ENCODE measurements around the gene PIGC.

PIGC gene

DNA sequence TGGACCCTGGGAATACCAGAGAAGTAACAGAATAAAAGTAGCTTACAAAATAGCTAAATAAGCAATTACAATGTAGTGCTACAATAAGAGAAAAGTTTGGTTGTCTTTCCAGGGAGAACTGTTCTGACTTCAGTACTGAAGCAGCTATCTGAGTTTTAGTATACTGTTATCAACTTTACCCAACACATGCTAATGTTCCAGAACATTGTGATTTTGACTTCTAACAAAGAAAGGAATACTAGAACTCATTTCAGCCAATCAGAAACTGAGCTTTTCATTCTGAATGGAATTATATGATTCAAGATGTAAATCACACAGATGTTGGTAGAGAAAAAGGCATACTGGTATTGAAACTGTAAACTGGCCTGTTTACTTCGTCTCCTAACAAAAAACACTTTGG, 23.5 kb downstream of the PIGC start, which contains the start of gene C1orf105:
Gene C1orf105, plus strand, starts transcription at position 301 of the 400 bp plus-strand sequence. CDS start 201 bp downstream, outside the sequence.
- no peak within 1 kb of the TSS for H3K27ac ChIP-seq
- ChIA-PET CTCF (interaction anchor here (0.6 to 0.8 kb wide), 6 partner anchors 9 to 645 kb away, joined by 3 to 4 read pairs (median 4); no protein-coding TSS in a partner anchor), POLR2A (ENCODE audit: low non-redundant PET) (no interaction called here)
- TF ChIP-seq, protein P1, sequence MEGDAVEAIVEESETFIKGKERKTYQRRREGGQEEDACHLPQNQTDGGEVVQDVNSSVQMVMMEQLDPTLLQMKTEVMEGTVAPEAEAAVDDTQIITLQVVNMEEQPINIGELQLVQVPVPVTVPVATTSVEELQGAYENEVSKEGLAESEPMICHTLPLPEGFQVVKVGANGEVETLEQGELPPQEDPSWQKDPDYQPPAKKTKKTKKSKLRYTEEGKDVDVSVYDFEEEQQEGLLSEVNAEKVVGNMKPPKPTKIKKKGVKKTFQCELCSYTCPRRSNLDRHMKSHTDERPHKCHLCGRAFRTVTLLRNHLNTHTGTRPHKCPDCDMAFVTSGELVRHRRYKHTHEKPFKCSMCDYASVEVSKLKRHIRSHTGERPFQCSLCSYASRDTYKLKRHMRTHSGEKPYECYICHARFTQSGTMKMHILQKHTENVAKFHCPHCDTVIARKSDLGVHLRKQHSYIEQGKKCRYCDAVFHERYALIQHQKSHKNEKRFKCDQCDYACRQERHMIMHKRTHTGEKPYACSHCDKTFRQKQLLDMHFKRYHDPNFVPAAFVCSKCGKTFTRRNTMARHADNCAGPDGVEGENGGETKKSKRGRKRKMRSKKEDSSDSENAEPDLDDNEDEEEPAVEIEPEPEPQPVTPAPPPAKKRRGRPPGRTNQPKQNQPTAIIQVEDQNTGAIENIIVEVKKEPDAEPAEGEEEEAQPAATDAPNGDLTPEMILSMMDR (conservative IDR thresholded peaks at IDR 0.05; ENCODE audit: low read depth): no peak
- no peak for DNase-seq (ENCODE audit: low spot score)

DNA sequence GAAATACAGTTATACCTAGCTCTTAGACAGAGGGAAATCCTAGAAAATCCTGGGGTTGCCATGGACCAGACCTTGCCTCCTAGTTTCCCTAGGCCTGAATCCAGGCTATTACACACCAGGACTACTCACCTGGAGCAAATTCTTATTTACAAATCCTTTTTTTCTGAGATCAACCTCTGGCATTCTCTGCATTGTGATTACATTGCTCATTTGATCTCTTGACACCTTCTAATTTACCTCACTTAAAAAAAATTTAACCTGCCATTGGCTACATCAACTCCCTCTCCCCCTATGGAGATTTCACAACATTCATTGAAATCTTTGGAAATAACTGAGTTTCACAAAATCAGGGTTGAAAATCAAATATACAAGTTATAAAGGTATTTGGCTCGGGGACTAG, 26.3 kb downstream of the PIGC start:
- TF ChIP-seq, protein P1 (conservative IDR thresholded peaks at IDR 0.05; ENCODE audit: low read depth): no peak
- no peak overlapping the region for H3K27ac ChIP-seq
- ChIA-PET CTCF (interaction anchor here (0.7 to 1.4 kb wide), 3 partner anchors 144 to 547 kb away, joined by 3 read pairs; no protein-coding TSS in a partner anchor), POLR2A (ENCODE audit: low non-redundant PET) (no interaction called here)
- DNase-seq (ENCODE audit: low spot score): peak; percentile 72

DNA sequence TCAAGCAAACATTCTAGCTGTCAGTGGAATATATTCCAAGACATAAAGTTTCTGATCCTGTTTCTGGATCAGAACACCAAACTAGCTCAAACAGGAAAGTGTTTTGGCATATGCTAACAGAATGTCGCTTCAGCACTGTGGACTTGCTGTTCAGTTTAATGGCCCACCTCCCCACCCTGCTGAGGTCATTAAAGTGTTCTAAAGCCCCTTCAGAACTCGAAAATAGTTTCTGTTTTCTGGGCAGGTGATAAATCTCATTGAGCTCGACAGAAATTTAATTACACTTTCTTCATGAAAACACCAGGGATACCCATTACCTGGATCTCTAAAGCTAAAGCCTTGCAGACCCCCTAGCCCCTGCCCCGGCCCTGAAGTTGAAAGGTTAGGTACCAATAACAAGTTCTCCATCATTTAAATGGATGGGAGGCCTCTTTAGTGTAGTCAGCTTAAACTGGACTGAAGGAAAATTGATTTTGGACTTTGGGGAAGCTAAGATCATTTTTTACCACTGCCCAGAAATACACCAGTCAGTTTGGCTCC, 27.3 kb downstream of the PIGC start:
- no peak for DNase-seq (ENCODE audit: low spot score)
- TF ChIP-seq, protein P1 (conservative IDR thresholded peaks at IDR 0.05; ENCODE audit: low read depth): no peak
- no peak overlapping the region for H3K27ac ChIP-seq
- ChIA-PET POLR2A (ENCODE audit: low non-redundant PET) (no interaction called here), CTCF (interaction anchor here (0.6 to 1.4 kb wide), 3 partner anchors 24 to 310 kb away, joined by 3 read pairs; no protein-coding TSS in a partner anchor)

DNA sequence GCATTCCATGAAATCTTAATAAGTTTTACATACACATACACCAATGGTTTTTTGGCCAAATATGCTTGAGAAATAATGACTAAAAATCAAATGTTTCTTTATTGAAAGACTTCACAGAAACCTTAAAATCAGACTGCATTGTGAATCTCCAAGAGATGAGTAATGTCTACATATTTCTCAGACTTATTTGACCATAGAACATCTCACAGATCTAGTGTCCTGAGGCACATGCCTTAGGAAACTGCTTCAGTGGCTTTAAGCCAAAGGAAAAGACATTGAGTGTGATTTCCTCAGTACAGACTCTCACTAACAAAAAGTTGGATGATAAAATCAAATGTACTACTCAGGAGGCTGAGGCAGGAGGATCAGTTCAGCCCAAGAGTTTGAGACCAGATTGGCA, 29.5 kb downstream of the PIGC start:
- CTCF ChIA-PET: interaction anchor here (0.7 kb wide), 1 partner anchor 74 kb away, joined by 3 read pairs; no protein-coding TSS in a partner anchor
- TF ChIP-seq, protein P1 (conservative IDR thresholded peaks at IDR 0.05; ENCODE audit: low read depth): no peak
- H3K27ac ChIP-seq: no peak overlapping the region
- DNase-seq (ENCODE audit: low spot score): no peak
- POLR2A ChIA-PET (ENCODE audit: low non-redundant PET): no interaction called here

DNA sequence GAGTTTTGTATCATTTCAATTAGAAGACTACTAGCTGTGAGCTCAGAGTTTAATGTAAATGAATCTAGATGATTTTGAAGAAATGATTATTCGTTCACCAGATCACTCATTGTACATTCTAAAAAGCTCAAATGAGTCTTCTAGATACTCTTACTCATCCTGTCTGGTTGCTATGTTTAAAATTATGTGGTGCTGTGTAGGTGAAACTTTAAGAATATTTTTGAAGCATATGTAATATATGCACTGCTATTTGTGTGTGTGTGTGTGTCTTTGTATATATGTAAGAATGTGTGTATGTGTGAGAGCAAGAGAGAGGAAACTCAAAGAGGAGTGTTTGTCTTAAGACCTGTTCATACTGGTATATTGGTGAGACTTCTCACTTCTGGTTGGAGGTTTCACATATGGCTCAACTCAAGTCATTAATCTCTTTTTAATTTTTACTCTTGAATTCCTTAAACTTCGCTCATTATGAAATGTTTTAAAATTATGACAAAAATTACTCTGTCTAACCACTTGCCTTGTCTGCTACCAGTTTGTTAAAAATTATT, 32.0 kb downstream of the PIGC start:
- ChIA-PET POLR2A (ENCODE audit: low non-redundant PET) (no interaction called here), CTCF (interaction anchor here (0.7 kb wide), 1 partner anchor 18 kb away, joined by 3 read pairs; no protein-coding TSS in a partner anchor)
- H3K27ac ChIP-seq: no peak overlapping the region
- no peak for DNase-seq (ENCODE audit: low spot score)
- TF ChIP-seq, protein P1 (conservative IDR thresholded peaks at IDR 0.05; ENCODE audit: low read depth): no peak

DNA sequence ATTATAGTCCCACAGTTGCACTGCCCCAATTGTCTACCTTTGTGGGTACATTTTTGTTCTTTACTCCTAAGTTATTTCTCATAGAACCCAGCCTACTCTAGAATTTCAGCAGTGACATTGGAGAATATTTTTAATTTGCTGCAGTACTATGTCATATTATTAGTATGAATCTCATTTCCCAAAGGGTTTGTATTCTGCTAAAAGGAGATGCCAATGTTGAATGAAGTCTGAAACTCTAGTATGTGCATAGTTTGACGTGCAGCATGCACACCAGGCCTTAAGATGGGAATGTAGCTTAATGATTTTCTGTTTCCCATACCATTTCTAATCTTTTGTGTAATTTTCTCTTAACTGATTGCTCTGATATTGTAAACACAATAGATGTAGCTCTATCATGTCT, 33.8 kb downstream of the PIGC start:
- H3K27ac ChIP-seq: no peak overlapping the region
- ChIA-PET CTCF (no interaction called here), POLR2A (ENCODE audit: low non-redundant PET) (no interaction called here)
- TF ChIP-seq, protein P1 (conservative IDR thresholded peaks at IDR 0.05; ENCODE audit: low read depth): no peak
- no peak for DNase-seq (ENCODE audit: low spot score)
